Ishikawa (cell line): Measurements from ENCODE around the gene BEGAIN.

Source experiments
- CEBPB ChIP-seq: IDR thresholded peaks from 2 replicates; pipeline ENCODE4 v1.6.1; 2012
- CREB1 ChIP-seq: IDR thresholded peaks from 2 replicates; pipeline ENCODE4 v1.6.1; 2012; ENCODE audit warnings: low read depth
- EGR1 ChIP-seq: IDR thresholded peaks from 2 replicates; pipeline ENCODE4 v1.6.1; 2012
- EP300 ChIP-seq: IDR thresholded peaks from 2 replicates; pipeline ENCODE4 v1.6.1; 2012; ENCODE audit warnings: borderline replicate concordance
- FOXM1 ChIP-seq: IDR thresholded peaks from 2 replicates; pipeline ENCODE4 v1.6.1; 2012; ENCODE audit warnings: low read depth, borderline replicate concordance
- NFIC ChIP-seq: IDR thresholded peaks from 2 replicates; pipeline ENCODE4 v1.6.1; 2012
- RAD21 ChIP-seq: IDR thresholded peaks from 2 replicates; pipeline ENCODE4 v1.6.1; 2012; ENCODE audit warnings: low read depth
- TAF1 ChIP-seq: IDR thresholded peaks from 2 replicates; pipeline ENCODE4 v1.6.1; 2012; ENCODE audit warnings: low read depth, mild to moderate bottlenecking
- TCF12 ChIP-seq: IDR thresholded peaks from 2 replicates; pipeline ENCODE4 v1.6.1; 2012; ENCODE audit warnings: low read depth
- TEAD4 ChIP-seq: IDR thresholded peaks from 2 replicates; pipeline ENCODE4 v1.6.1; 2012
- YY1 ChIP-seq: IDR thresholded peaks from 2 replicates; pipeline ENCODE4 v1.6.1; 2012; ENCODE audit warnings: low read depth
- ZBTB7A ChIP-seq: IDR thresholded peaks from 2 replicates; pipeline ENCODE4 v1.6.1; 2012; ENCODE audit warnings: low read depth
- TF ChIP-seq, protein P1 (sequence below): IDR thresholded peaks from 2 replicates; pipeline ENCODE4 v1.6.1; 2012
- TF ChIP-seq, protein P2 (sequence below): IDR thresholded peaks from 2 replicates; pipeline ENCODE4 v1.6.1; 2012; ENCODE audit warnings: low read depth, mild to moderate bottlenecking
- TF ChIP-seq, protein P3 (sequence below): IDR thresholded peaks from 2 replicates; pipeline ENCODE4 v1.6.1; 2012

BEGAIN gene

DNA sequence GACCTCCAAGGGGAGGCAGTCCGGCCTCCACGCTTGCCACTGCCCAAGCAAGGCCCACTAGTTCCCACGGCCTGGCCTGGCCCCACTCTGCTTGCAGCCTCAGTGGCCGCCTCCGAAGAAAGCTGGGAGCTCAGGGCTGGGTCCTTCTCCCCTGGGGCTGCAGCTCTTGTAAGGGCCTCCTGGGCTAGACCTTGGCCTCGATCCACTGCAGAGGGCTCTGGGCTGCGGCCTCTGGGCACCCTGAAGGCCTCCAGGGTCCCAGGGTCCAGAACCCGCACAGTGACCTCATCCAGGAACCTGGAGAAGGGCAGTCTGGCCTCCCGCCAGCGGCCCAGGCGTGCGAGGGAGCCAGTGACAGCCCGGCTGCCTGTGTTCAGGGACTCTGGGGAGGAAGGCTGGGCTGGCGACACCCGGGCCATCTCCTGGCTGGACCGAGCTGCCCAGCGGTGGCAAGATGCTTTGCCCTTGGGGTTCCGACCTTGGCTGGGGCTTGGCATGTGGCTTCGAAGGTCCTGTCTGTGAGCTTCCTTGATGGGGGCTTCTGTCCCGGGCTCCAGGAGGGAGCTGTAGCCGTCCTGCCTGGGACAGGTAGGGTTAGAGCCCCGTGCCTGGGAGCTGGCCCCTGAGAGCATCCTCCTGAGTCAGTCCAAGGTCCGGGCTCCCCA, 9.8 kb downstream of the BEGAIN start:
- TF ChIP-seq TAF1 (no peak), YY1 (no peak), TEAD4 (no peak), CEBPB (no peak), NFIC (no peak), TCF12 (no peak), CREB1 (no peak), EP300 (no peak), EGR1 (no peak), RAD21 (no peak)
- TF ChIP-seq, protein P1, sequence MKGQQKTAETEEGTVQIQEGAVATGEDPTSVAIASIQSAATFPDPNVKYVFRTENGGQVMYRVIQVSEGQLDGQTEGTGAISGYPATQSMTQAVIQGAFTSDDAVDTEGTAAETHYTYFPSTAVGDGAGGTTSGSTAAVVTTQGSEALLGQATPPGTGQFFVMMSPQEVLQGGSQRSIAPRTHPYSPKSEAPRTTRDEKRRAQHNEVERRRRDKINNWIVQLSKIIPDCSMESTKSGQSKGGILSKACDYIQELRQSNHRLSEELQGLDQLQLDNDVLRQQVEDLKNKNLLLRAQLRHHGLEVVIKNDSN, result no peak
- TF ChIP-seq, protein P2, sequence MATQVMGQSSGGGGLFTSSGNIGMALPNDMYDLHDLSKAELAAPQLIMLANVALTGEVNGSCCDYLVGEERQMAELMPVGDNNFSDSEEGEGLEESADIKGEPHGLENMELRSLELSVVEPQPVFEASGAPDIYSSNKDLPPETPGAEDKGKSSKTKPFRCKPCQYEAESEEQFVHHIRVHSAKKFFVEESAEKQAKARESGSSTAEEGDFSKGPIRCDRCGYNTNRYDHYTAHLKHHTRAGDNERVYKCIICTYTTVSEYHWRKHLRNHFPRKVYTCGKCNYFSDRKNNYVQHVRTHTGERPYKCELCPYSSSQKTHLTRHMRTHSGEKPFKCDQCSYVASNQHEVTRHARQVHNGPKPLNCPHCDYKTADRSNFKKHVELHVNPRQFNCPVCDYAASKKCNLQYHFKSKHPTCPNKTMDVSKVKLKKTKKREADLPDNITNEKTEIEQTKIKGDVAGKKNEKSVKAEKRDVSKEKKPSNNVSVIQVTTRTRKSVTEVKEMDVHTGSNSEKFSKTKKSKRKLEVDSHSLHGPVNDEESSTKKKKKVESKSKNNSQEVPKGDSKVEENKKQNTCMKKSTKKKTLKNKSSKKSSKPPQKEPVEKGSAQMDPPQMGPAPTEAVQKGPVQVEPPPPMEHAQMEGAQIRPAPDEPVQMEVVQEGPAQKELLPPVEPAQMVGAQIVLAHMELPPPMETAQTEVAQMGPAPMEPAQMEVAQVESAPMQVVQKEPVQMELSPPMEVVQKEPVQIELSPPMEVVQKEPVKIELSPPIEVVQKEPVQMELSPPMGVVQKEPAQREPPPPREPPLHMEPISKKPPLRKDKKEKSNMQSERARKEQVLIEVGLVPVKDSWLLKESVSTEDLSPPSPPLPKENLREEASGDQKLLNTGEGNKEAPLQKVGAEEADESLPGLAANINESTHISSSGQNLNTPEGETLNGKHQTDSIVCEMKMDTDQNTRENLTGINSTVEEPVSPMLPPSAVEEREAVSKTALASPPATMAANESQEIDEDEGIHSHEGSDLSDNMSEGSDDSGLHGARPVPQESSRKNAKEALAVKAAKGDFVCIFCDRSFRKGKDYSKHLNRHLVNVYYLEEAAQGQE, result no peak
- TF ChIP-seq, protein P3, sequence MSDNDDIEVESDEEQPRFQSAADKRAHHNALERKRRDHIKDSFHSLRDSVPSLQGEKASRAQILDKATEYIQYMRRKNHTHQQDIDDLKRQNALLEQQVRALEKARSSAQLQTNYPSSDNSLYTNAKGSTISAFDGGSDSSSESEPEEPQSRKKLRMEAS, result no peak

DNA sequence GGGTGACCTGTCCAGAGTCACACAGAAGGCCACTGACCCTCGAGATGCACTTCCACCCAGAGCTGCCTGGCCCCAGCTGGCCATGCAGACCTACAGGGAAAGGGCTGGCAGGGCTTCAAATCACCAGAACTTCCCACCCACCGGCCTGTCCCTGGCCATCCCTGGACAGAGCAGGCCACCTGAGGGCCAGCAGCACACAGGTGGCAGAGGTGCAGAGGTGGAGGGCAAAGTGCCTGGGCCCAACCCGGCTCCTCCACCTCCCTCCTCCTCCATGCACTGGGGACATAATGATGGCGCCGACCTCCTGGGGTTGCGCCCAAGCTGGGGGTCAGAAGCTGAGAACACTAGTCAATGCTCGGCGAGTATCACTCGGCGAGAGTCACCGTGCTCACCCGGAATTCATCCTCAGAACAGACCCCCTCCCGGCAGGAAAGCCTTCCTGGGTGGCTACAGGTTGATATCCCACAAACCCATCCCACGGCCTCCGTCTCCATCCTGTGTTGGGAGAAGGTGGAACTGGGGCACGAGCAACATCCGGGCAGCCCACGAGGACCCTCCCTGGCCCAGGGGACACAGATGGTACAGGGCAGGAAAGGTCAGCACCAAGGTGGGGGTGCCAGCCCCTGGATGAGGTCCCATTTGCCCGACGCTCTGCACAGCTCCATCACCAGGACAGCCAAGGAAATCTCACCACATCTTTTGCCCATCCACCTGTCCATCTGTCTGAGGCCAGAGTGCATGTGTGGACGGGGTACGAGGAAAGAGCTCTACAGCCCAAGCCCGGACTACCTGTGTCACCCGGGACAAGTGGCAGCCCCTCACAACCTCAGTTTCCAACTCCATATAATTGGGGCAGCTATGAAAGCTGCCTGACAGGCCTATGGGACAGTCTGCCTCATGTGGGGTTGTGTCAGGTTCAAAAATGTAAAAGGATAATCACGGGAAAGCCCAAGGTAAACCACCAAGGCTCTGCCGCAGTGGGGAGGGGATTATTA, 10.8 kb downstream of the BEGAIN start:
- TF ChIP-seq NFIC (no peak), ZBTB7A (no peak), CEBPB (no peak), TAF1 (no peak), RAD21 (no peak), TEAD4 (no peak)
- TF ChIP-seq, protein P3, result no peak

DNA sequence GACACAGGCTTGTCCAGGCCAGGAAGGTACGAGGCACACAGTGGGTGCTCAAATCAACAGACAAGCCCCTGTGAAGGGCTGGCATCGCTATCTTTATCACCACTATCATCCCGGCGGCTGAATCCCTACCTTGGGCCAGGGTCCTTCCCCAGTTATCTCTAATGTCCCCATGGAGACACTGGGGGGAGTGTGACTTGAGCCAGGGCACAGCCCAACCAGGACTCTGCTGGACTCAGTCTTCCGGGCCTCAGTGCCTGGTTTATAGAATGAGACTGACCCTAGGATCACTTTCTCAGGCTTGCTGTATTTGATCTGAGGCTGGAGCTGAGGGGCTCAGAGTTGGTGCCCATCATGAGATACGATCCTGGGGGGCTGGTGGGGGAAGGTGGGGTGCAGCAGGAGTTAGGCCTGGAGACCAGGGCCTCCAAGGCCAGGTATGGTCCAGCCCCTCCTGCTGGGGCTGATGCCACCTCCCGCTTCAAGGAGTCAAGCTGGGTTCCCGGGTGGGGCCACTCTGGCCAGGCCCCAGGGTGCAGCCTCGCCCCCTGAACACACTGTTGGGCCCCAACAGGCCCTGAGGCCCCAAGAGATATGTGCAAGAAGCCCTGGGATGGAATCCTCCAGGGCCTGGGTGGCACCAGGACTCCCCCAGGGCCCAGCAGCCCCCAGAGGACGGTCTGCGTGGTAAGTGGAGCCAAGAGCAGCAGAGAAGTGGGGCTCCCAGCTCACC, 11.8 kb downstream of the BEGAIN start:
- no peak for TF ChIP-seq FOXM1
- no peak for TF ChIP-seq NFIC
- no peak for TF ChIP-seq RAD21
- TF ChIP-seq CEBPB, result no peak
- TF ChIP-seq, protein P2, result no peak
- no peak for TF ChIP-seq CREB1
- no peak for TF ChIP-seq TCF12
- TF ChIP-seq TAF1, result no peak
- TF ChIP-seq ZBTB7A, result no peak
- TF ChIP-seq, protein P1, result no peak
- TF ChIP-seq, protein P3, result no peak
- TF ChIP-seq YY1, result no peak
- no peak for TF ChIP-seq EP300
- TF ChIP-seq TEAD4, result no peak

DNA sequence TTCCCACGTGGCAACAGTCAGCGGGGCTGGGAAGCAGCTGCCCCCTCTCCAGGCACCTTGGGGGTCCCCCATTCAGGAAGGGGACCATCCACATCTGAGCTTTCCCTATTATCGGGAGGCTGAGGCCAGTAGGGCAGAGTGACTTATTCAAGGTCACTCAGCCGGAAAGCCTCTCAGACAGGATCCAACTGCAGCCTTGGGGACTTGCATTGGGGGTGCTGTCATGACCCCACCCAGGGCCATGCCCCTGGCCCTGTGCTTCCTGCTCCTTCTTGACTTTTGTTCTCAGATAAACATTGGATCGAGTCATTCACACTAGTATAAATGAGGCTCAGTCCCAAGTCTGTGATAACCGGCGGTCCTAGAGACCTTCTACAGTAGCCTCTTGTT, 12.6 kb downstream of the BEGAIN start:
- TF ChIP-seq YY1 (no peak), TEAD4 (no peak), RAD21 (no peak), TCF12 (no peak), TAF1 (no peak), EGR1 (no peak), CREB1 (no peak), NFIC (no peak), FOXM1 (no peak), ZBTB7A (no peak)
- TF ChIP-seq, protein P3, result no peak
- TF ChIP-seq, protein P1, result no peak
